ENCODE measurements around the gene MSI2.

MSI2 gene

DNA sequence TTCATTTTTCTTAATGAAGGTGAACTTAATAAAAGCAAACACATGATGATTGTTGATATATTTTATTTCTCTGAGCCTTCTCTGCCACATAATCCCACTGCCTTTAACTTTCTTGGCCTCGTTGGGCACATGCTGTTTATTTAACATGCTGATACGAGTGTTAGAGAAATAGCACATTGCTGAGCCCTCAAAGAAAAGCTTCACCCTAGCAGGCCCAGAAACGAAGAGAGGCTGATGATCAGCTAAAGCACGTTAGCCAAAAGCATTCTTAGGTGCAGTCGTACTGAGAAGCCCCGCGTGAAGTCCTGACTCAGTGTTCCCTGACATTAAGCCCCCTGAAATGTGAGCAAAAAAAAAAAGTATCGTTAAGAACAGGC is 366.0 kb downstream of the MSI2 start:
- no peaks in the 10 kb centered on the region for H4K20me1 ChIP-seq (ENCODE audit: low read depth, low read length)
- peaks cover 1% of the 10 kb centered on the region for H3K36me3 ChIP-seq (ENCODE audit: low read length)
- peak overlapping the region; percentile 44 for H3K4me2 ChIP-seq (ENCODE audit: low read depth, low read length, poor library complexity, severe bottlenecking)
- H3K9me3 ChIP-seq (ENCODE audit: insufficient read depth, low read length): no peaks in the 10 kb centered on the region
- no peak for TF ChIP-seq EZH2phosphoT487 (conservative IDR thresholded peaks at IDR 0.05; ENCODE audit: low read length)
- TF ChIP-seq, protein P1, sequence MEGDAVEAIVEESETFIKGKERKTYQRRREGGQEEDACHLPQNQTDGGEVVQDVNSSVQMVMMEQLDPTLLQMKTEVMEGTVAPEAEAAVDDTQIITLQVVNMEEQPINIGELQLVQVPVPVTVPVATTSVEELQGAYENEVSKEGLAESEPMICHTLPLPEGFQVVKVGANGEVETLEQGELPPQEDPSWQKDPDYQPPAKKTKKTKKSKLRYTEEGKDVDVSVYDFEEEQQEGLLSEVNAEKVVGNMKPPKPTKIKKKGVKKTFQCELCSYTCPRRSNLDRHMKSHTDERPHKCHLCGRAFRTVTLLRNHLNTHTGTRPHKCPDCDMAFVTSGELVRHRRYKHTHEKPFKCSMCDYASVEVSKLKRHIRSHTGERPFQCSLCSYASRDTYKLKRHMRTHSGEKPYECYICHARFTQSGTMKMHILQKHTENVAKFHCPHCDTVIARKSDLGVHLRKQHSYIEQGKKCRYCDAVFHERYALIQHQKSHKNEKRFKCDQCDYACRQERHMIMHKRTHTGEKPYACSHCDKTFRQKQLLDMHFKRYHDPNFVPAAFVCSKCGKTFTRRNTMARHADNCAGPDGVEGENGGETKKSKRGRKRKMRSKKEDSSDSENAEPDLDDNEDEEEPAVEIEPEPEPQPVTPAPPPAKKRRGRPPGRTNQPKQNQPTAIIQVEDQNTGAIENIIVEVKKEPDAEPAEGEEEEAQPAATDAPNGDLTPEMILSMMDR (IDR thresholded peaks at IDR 0.05; ENCODE audit: insufficient read depth, low read length, poor library complexity, severe bottlenecking): no peak
- no peaks in the 10 kb centered on the region for H3F3A ChIP-seq (ENCODE audit: insufficient read depth)
- H3K27me3 ChIP-seq (ENCODE audit: low read length): no peaks in the 10 kb centered on the region
- no peak overlapping the region for H3K4me3 ChIP-seq (ENCODE audit: insufficient read depth, low read length, poor library complexity, severe bottlenecking)
- H3K9ac ChIP-seq (ENCODE audit: low read length): peak overlapping the region; percentile 24
- no peaks in the 10 kb centered on the region for H3K79me2 ChIP-seq (ENCODE audit: insufficient read depth, low read length)
- H3K9me2 ChIP-seq (replicated peaks; ENCODE audit: insufficient read depth, low read length): no peaks in the 10 kb centered on the region
- H3K27ac ChIP-seq (ENCODE audit: low read depth, low read length): peak overlapping the region; percentile 52
- peak overlapping the region; percentile 4 for H2AFZ ChIP-seq (ENCODE audit: low read depth, low read length, severe bottlenecking)

DNA sequence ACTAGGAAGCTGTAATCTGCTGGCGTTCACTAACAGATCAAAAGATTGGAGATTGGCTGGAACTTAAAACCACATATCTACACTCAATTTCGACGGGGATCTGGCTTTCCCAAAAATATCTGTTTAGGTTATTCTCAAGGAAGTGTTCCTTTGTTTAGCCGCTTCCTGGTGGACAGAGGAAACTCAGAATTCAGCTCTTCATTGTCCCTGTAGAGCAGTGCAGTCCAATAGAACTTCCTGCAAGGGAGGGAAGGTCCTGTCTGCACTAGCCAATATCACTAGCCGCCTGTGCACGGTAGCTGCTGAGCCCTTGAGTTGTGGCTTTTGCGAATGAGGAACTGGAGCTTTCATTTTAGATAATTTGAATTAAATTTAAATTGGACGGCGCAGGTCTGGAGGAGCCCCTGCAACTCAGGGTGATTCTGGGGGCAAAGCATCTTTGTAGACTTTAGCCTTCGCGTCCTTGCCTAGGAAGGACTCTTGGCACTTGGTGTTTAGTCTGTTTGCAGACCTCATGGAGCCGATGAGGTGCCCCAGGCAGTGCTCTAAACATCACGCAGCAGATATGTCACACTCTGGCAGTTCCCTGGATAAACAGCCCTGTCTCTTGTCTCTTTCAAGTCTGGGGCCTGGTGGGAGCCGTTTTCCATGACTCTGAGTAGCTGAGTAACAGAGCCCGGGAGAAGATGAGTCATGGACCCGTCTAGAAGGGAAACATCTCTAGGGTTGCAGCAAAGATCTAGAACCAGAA is 366.5 kb downstream of the MSI2 start:
- Histone ChIP-seq H3F3A (ENCODE audit: insufficient read depth) (no peaks in the 10 kb centered on the region), H3K4me2 (ENCODE audit: low read depth, low read length, poor library complexity, severe bottlenecking) (peak overlapping the region; percentile 44), H3K36me3 (ENCODE audit: low read length) (no peaks in the 10 kb centered on the region), H3K27ac (ENCODE audit: low read depth, low read length) (peak overlapping the region; percentile 52), H3K4me3 (ENCODE audit: insufficient read depth, low read length, poor library complexity, severe bottlenecking) (no peak overlapping the region), H3K9ac (ENCODE audit: low read length) (peak overlapping the region; percentile 28), H3K9me2 (replicated peaks; ENCODE audit: insufficient read depth, low read length) (no peaks in the 10 kb centered on the region), H2AFZ (ENCODE audit: low read depth, low read length, severe bottlenecking) (peak overlapping the region; percentile 4), H4K20me1 (ENCODE audit: low read depth, low read length) (no peaks in the 10 kb centered on the region), H3K9me3 (ENCODE audit: insufficient read depth, low read length) (no peaks in the 10 kb centered on the region), H3K79me2 (ENCODE audit: insufficient read depth, low read length) (no peaks in the 10 kb centered on the region), H3K27me3 (ENCODE audit: low read length) (no peaks in the 10 kb centered on the region)
- no peak for TF ChIP-seq EZH2phosphoT487 (conservative IDR thresholded peaks at IDR 0.05; ENCODE audit: low read length)
- TF ChIP-seq, protein P1 (IDR thresholded peaks at IDR 0.05; ENCODE audit: insufficient read depth, low read length, poor library complexity, severe bottlenecking): no peak

DNA sequence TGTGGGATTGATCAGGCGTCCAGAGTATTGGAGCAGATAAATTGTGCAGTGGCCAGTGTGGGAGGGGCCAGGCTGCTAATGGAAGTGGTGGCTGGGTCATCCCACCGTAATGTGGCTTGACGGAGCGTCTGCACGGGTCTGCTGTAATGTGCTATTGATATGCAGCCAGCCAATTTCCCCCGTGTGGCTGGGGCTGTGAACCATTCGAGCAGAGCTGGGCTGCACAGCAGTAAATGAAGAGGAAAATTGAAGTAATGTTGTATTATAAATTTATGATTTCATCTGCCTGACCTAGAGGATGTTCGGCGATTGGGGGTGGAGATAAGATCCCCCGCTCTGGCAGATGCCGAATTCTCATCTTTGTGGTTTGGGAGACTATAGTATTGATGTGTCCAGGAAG is 367.3 kb downstream of the MSI2 start:
- Histone ChIP-seq H3K9me2 (replicated peaks; ENCODE audit: insufficient read depth, low read length) (no peaks in the 10 kb centered on the region), H3K79me2 (ENCODE audit: insufficient read depth, low read length) (no peaks in the 10 kb centered on the region), H2AFZ (ENCODE audit: low read depth, low read length, severe bottlenecking) (no peak overlapping the region), H3K36me3 (ENCODE audit: low read length) (no peaks in the 10 kb centered on the region), H3K9ac (ENCODE audit: low read length) (no peak overlapping the region), H3F3A (ENCODE audit: insufficient read depth) (no peaks in the 10 kb centered on the region), H3K27me3 (ENCODE audit: low read length) (no peaks in the 10 kb centered on the region), H3K4me2 (ENCODE audit: low read depth, low read length, poor library complexity, severe bottlenecking) (no peak overlapping the region), H3K27ac (ENCODE audit: low read depth, low read length) (no peak overlapping the region), H4K20me1 (ENCODE audit: low read depth, low read length) (no peaks in the 10 kb centered on the region), H3K9me3 (ENCODE audit: insufficient read depth, low read length) (no peaks in the 10 kb centered on the region), H3K4me3 (ENCODE audit: insufficient read depth, low read length, poor library complexity, severe bottlenecking) (no peak overlapping the region)
- no peak for TF ChIP-seq EZH2phosphoT487 (conservative IDR thresholded peaks at IDR 0.05; ENCODE audit: low read length)
- TF ChIP-seq, protein P1 (IDR thresholded peaks at IDR 0.05; ENCODE audit: insufficient read depth, low read length, poor library complexity, severe bottlenecking): no peak

Measured in SU-DHL-6 (cell line).